ENCODE measurements around the gene C19orf18.

DNA sequence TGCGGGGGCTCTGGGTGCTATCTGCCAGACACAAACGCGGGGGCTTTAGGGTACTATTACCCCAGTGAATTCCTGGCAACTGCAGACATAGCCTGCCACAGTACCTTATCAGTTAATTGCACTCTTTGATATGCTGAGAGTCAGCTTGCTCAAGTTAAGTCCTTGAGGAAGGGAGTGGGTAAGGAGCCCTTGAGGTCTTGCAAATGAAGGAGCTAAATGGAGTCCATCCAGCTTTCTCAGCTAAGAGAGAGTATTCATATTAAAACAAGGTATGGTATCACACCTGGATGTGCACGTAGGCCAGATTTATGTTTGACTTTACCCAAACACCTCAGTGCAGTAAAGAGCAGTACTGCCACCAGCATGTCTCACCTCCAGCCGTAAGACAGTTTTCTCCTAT lies 39.8 kb upstream of the C19orf18 start:
- TF ChIP-seq POLR2AphosphoS5 (IDR thresholded peaks at IDR 0.05; ENCODE audit: insufficient read depth, low read depth, low read length) (no peak), EZH2 (IDR thresholded peaks at IDR 0.05; ENCODE audit: borderline replicate concordance, low read depth, low read length, severe bottlenecking) (no peak), GATA2 (IDR thresholded peaks at IDR 0.05; ENCODE audit: insufficient read depth, insufficient read length, low read depth, low read length) (no peak), POLR2A (IDR thresholded peaks at IDR 0.05; ENCODE audit: low read depth, low read length) (no peak)
- TF ChIP-seq, protein P1, sequence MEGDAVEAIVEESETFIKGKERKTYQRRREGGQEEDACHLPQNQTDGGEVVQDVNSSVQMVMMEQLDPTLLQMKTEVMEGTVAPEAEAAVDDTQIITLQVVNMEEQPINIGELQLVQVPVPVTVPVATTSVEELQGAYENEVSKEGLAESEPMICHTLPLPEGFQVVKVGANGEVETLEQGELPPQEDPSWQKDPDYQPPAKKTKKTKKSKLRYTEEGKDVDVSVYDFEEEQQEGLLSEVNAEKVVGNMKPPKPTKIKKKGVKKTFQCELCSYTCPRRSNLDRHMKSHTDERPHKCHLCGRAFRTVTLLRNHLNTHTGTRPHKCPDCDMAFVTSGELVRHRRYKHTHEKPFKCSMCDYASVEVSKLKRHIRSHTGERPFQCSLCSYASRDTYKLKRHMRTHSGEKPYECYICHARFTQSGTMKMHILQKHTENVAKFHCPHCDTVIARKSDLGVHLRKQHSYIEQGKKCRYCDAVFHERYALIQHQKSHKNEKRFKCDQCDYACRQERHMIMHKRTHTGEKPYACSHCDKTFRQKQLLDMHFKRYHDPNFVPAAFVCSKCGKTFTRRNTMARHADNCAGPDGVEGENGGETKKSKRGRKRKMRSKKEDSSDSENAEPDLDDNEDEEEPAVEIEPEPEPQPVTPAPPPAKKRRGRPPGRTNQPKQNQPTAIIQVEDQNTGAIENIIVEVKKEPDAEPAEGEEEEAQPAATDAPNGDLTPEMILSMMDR (IDR thresholded peaks at IDR 0.05; ENCODE audit: extremely low read depth in 1 of 2, insufficient read depth in 1 of 2, low read depth in 1 of 2, low read length in 2 of 2) = no peak
- TF ChIP-seq, protein P2, sequence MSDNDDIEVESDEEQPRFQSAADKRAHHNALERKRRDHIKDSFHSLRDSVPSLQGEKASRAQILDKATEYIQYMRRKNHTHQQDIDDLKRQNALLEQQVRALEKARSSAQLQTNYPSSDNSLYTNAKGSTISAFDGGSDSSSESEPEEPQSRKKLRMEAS (IDR thresholded peaks at IDR 0.05; ENCODE audit: insufficient read depth, insufficient read length) = no peak

All from endothelial cell of umbilical vein (primary cell).